Measurements from ENCODE around the gene IL10RA. TPM values are rescaled to one million over a fixed set of nuclear protein-coding genes. Genes with fewer than 3 reads are reported as not detected.
A peak's percentile ranks its signal among the peaks of the same experiment; 100 is the strongest.
"Not testable (repeated sequence)": the region's sequence is repeated elsewhere in the genome, so short reads cannot be mapped to it uniquely, and the experiment has no call there.

IL10RA gene
- total RNA-seq, 1 donor from 2014 or later: 37.7 TPM

DNA sequence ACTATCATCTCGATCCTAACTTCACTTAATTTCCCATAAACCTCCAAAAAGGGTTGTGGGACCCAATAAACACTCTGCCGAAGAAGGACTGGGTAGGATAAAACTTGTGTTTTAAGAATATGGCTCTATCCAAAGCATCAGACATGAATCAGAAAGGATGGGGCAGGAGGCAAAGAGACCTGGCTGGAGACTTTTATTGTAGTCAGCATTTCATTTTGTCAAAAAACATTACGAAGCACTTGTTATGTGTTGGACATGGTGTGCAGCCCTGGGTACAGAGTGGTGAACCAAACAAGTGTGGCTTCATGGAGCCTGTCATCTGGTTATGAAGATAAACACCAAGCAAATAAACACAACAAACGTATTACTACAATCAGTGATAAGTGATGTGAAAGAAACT lies 17.3 kb downstream of the IL10RA start:
- no peak overlapping the region for H3K4me3 ChIP-seq
- H3K4me1 ChIP-seq: peaks cover 59% of the 10 kb centered on the region
- DNase-seq (no peak), ATAC-seq (no peak)
- TF ChIP-seq, protein P1, sequence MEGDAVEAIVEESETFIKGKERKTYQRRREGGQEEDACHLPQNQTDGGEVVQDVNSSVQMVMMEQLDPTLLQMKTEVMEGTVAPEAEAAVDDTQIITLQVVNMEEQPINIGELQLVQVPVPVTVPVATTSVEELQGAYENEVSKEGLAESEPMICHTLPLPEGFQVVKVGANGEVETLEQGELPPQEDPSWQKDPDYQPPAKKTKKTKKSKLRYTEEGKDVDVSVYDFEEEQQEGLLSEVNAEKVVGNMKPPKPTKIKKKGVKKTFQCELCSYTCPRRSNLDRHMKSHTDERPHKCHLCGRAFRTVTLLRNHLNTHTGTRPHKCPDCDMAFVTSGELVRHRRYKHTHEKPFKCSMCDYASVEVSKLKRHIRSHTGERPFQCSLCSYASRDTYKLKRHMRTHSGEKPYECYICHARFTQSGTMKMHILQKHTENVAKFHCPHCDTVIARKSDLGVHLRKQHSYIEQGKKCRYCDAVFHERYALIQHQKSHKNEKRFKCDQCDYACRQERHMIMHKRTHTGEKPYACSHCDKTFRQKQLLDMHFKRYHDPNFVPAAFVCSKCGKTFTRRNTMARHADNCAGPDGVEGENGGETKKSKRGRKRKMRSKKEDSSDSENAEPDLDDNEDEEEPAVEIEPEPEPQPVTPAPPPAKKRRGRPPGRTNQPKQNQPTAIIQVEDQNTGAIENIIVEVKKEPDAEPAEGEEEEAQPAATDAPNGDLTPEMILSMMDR (IDR thresholded peaks at IDR 0.05): no peak
- H3K36me3 ChIP-seq: peaks cover 8% of the 10 kb centered on the region
- intact Hi-C loops (cut with DNase I): no loop called here
- H3K27ac ChIP-seq: peak overlapping the region; percentile 61
- no peaks in the 10 kb centered on the region for H3K27me3 ChIP-seq (ENCODE audit: low read depth)
- H3K9me3 ChIP-seq: no peaks in the 10 kb centered on the region

DNA sequence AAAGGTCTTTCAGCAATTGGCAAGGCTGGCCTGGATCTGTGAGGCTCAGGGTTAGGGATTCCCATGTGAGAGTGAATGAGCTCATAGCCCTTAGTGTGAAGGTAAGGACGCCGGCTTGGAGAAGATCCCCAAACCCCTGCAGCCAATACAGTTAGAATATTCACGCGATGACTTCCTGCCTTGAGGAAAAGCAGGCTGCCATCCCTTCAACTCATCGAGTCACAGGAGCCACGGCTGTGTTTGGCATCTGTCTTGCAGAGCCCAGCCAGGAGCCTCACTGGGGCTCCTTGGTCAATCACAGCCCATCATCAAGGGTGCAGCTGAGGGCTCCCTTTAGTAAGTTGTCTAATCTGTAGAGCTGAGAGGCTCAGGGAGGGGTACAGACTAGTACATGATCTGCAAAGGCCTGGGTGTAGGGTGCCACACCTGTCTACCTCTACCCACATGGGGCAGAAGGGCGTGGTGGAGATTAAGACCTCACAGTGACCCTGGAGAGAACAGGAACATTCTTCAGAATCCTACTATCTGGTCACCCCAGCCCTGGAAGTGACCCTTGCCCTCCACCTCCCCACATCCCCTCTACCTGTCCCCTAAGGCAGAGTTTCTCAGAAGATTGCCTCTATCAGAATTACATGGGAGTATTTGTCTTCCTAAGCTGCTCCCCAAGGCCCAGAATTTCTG lies 18.5 kb downstream of the IL10RA start:
- Histone ChIP-seq H3K4me3 (no peak overlapping the region), H3K36me3 (no peaks in the 10 kb centered on the region), H3K9me3 (no peaks in the 10 kb centered on the region), H3K4me1 (peaks cover 68% of the 10 kb centered on the region), H3K27me3 (ENCODE audit: low read depth) (no peaks in the 10 kb centered on the region), H3K27ac (no peak overlapping the region)
- TF ChIP-seq, protein P1 (IDR thresholded peaks at IDR 0.05): no peak
- intact Hi-C loops (cut with DNase I): no loop called here
- no peak for DNase-seq
- no peak for ATAC-seq

DNA sequence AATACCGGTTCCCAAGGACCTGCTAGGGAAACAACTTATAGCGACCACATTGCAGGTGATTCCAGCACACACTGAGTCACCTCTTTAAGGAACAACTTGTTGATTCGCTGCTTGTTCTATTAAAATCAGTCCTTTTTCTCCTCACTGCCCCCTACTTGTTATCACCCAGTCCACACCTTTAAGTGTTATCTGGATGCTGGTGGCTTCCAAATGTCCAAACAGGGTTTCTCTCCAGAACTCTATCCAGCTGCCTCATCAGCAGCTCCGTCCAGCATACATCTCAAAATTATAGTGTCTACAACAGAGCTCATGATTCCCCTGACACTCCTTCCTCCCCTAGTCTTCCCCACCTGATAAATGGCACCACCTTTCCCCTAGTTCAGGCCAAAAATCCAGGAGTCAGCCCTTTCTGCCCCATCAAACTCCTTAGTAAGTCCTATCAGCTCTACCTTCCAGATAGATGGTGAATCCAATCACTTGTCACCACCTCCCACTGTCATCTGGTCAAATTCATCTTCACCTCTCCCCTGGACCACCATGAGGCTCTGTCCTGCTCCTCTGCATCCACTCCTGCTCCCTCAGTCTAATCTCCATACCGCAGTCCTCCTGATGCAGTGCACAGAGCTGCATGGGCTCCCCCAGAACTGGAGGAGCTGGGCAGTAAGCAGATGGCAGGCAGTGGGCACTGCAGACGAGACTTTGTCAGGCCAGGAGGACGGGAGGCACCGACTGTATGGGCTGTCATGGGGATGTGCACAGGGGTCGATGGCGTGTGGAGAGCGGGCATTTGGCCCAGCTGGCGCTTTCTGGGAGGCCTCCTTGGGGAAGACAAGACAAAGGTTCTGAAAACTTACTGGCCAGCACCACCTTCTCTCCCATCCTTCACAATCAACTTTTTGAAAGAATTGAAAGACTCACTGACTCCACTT lies 19.3 kb downstream of the IL10RA start:
- TF ChIP-seq, protein P1 (IDR thresholded peaks at IDR 0.05): no peak
- H3K27ac ChIP-seq: no peak overlapping the region
- no peaks in the 10 kb centered on the region for H3K27me3 ChIP-seq (ENCODE audit: low read depth)
- H3K4me1 ChIP-seq: peaks cover 72% of the 10 kb centered on the region
- H3K9me3 ChIP-seq: no peaks in the 10 kb centered on the region
- intact Hi-C loops (cut with DNase I): no loop called here
- ATAC-seq (no peak), DNase-seq (no peak)
- no peak overlapping the region for H3K4me3 ChIP-seq
- no peaks in the 10 kb centered on the region for H3K36me3 ChIP-seq

DNA sequence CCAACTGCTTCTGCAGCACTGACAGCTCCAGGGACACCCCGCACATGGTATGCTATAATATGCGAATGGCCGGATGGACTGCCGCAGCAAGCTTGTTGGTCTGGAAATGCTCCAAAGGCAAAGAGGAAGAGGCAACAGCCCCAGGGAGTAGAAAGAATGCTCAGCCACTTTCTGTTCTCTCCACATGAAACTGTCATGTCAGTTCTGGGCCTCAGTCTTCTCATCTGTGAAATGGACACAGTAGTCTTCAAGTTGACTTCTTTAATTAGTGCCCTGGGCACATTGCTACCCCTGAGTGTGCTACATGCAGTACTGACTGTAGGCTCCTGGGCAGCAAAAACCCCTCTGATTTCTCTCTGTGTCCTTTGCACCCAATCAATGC lies 19.9 kb downstream of the IL10RA start:
- Histone ChIP-seq H3K4me3 (no peak overlapping the region), H3K9me3 (no peaks in the 10 kb centered on the region), H3K36me3 (no peaks in the 10 kb centered on the region), H3K4me1 (peaks cover 74% of the 10 kb centered on the region), H3K27me3 (ENCODE audit: low read depth) (no peaks in the 10 kb centered on the region), H3K27ac (peak overlapping the region; percentile 73)
- ATAC-seq (no peak), DNase-seq (no peak)
- intact Hi-C loops (cut with DNase I): no loop called here
- TF ChIP-seq, protein P1 (IDR thresholded peaks at IDR 0.05): no peak

DNA sequence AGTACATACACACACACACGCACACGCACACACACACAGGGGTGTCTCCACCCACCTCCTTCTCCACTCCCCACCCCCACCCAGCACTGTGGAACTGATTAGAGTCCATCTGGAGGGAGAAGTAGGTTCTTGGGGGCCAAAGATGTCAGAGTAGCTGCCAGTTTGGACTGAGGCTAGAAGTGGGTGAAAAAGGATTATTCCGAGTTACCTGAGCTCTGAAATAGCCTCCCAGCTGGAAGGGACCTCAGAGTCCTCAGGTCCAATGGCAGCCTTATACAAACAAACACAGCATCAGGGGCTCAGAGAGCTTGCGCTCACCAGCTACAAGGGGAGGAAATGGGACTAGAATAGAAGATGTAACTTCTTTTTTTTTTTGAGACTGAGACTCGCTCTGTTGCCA lies 20.8 kb downstream of the IL10RA start:
- no peaks in the 10 kb centered on the region for H3K9me3 ChIP-seq
- peak overlapping the region; percentile 73 for H3K27ac ChIP-seq
- DNase-seq (no peak), ATAC-seq (no peak)
- TF ChIP-seq, protein P1 (IDR thresholded peaks at IDR 0.05): no peak
- intact Hi-C loops (cut with DNase I): no loop called here
- no peaks in the 10 kb centered on the region for H3K27me3 ChIP-seq (ENCODE audit: low read depth)
- no peaks in the 10 kb centered on the region for H3K36me3 ChIP-seq
- H3K4me1 ChIP-seq: peaks cover 74% of the 10 kb centered on the region
- H3K4me3 ChIP-seq: no peak overlapping the region

DNA sequence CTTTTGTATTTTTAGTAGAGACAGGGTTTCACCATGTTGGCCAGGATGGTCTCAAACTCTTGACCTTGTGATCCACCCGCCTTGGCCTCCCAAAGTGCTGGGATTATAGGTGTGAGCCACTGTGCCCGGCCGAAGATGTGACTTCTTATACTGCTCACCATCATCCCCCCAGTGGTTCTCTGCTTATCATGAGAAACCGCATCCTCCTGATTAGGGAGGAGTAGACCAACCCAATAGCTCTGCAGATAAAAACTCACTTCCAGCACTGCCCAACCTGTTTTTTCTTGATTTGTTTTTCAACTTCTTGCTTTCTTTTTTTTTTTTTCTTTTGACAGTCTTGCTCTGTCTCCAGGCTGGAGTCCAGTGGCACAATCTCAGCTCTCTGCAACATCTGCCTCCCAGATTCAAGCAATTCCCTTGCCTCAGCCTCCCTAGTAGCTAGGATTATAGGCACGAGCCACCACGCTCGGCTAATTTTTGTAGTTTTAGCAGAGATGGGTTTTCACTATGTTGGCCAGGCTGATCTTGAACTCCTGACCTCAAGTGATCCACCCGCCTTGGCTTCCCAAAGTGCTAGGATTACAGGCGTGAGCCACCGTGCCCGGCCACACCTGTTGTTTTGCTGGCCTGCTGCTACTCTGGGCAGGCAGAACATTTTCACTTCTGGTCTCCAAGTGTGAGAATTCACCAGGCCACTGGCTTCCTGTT lies 21.5 kb downstream of the IL10RA start:
- H3K36me3 ChIP-seq; H3K27me3 ChIP-seq (ENCODE audit: low read depth); ATAC-seq; intact Hi-C loops (cut with DNase I); DNase-seq; H3K4me3 ChIP-seq; H3K9me3 ChIP-seq: not testable (repeated sequence)
- Histone ChIP-seq H3K4me1 (peaks cover 72% of the 10 kb centered on the region), H3K27ac (peak overlapping the region; percentile 73)

Data from lower lobe of right lung (tissue), 2 donors.